Lung microvascular endothelial cell (primary cell): ENCODE data around the gene OR2D3. TPM values are rescaled to one million over a fixed set of nuclear protein-coding genes. Genes with fewer than 3 reads are reported as not detected.
"Not testable (repeated sequence)": the region's sequence is repeated elsewhere in the genome, so short reads cannot be mapped to it uniquely, and the experiment has no call there.

ENCODE experiments used
- DNase-seq, 2 donors: peaks; one replicate each; pipeline versions ENCODE4 v3.0.0 to v3.0.0-alpha.2; 2010; ENCODE audit warnings: low read depth in 2 of 2
- total RNA-seq: library from RNA; depleted of rRNA; stranded (reverse); fragments of >200 nt; gene quantifications from 2 replicates; pipeline ENCODE4 v1.2.1, GENCODE V29; 2014

Gene OR2D3
- total RNA-seq, 1 donor from 2014 or later = not detected

DNA sequence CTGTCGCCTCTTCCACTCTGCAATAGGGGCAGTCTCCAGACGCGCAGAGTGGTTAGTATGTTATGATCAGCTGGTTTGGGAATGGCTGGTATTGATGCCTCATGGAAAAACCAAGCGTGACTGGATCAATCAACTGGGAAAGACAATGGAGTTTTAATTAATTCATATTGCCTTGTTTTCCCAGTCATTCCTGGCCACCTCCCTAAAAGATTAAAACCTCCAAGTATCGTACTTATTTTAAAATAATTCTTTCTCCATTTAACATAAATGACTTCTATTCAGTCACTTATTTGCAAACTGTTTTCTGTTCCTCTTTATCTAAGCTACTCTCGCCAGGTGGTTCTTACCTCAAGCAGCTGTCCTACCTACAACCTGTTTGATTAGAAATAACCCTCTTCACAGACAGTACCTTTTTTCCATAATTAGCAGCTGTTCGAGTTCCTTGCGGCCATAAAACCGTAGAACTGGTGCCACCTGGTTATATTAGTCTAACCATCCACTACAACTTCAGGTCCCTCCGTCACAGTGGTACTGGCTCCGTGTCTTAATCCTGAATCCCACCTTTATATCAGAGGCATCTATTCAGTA is 6.3 kb downstream of the OR2D3 start:
- no peak for DNase-seq

DNA sequence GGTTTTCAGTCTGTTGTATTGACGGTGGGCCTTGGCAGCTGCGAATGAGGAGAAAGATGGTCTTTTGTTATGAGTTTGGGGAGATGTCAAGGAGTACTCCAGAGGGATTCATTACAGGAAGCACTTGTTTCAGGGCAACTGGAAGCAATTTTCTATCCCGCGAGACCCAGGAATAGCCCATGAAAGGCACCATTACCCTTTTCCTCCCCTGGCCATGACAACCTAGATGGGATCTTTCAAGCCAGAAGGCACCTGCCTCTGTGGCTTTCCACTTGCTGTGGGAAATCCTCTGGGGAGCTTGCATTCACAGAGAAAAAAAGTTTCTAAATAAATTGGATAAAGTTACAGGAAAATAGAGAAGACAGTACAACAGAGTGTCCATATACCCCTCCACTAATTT is 8.1 kb downstream of the OR2D3 start:
- DNase-seq = no peak

DNA sequence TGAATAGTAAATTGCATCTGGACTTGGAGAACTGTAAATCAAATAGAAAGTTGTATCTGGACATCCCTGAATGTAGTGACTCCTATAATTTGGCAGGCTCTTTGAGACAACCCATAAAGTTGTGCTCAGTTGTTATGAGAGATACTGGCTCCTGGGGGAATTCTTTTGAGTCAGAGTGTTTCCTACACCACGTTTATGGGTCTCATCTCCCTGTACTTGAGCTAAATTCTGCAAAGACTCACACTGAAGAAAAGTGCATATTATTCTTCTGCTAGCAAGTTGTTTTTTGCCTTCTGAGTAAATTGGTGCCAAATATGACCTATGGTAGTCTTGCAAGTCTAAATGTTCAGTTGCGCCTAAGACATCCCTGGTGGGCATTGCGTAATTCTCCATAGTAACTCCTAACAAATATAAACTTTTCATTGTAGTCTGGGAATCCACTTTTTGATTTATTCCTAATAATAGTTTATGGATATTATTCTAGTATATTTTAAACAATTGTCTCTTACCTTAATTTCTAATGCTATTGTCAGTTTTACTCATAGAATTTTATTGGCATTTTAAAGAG is 10.4 kb downstream of the OR2D3 start:
- DNase-seq = no peak

DNA sequence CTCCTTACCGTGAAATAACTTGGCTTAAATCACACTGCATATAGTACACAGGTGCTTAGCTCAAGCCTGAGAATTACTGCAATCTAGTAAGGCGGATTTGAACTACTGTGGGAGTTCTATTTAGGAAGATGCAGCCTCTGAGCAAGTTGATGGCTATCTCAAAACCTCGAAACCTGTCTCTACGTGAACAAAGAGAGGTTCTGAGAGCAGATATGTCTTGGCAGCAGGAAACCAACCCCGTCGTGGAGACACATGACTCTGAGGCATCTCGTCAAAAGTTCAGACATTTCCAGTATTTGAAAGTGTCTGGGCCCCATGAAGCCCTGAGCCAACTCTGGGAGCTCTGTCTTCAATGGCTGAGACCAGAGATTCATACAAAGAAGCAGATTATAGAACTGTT is 11.3 kb downstream of the OR2D3 start:
- DNase-seq = no peak

DNA sequence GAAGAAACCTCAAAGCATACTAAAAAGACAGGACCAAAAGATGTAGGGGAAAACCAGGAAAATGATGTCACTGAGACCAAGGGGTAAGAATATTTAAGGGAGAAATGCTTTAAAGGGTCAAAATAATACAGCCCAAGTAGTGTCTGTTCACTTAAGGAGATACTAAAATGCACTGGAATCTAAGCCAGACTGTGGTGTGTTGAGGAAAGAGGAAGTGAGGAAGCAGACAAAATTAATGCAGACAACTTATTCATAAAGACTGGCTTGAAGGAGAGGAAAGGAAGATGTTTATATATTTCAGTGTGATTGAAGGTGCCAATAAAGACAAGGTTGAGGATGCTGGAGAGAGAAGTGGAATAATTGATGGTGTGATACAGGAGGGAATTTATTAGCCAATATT is 21.2 kb downstream of the OR2D3 start:
- no peak for DNase-seq

DNA sequence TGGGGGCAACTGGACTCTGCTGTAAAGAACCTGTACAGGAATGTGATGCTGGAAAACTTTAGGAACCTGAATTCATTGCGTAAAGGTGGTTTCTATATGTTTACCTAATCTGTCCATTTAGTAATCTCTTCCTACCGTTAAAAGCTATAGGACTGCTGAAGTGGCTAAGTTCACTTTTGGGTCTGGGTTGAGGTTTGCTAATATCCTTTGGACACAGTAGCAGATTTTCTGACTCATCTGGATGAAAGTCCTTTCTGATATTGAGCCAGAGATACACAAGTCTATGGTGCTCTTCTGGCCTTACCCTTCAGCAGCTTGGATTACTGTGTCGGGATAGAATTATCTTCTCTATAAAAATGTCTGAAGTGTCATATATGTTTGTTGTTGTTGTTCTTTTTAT is 22.3 kb downstream of the OR2D3 start:
- DNase-seq = no peak

DNA sequence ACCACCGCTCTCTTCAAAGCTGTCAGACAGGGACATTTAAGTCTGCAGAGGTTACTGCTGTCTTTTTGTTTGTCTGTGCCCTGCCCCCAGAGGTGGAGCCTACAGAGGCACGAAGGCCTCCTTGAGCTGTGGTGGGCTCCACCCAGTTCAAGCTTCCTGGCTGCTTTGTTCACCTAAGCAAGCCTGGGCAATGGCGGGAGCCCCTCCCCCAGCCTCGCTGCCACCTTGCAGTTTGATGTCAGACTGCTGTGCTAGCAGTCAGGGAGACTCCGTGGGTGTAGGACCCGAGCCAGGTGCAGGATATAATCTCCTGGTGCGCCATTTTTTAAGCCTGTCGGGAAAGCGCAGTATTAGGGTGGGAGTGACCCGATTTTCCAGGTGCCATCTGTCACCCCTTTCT is 33.4 kb downstream of the OR2D3 start:
- DNase-seq = not testable (repeated sequence)

DNA sequence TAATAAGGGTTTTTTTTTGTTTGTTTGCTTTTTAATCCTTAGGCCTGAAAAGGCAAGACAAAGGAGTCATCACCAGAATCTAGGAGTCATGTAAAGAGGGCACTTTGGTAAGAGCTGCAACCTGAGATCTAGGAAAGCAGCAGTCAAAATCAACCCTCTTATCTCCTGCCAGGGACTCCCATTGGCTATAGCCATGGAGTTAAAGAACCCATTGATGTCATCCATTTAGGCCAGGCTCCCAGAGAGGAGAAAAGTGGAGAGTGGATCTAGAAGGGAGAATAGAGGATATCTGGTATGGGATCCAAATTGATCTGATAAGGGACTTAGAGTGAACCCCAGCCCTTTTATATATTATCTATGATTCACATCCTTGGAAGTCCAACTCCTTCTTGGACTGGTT is 41.3 kb downstream of the OR2D3 start:
- DNase-seq = no peak

DNA sequence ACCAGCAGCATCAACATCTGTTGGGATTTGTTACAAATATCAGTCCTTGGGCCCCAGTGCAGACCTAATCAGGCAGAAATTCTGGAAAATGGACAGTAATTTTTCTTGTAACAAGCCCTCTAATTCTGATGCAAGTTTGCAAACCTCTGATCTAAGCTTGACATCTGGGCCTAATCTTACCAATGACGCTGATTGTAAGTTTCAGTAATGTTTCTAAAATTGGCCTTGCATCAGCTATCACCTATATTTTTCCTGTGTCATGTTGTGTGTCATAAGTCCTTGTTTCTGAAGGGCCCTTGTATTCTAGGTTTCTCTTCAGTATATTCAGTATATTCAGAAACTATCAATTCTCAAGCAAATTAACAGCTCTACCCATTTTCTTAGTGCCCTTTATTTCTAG is 41.9 kb downstream of the OR2D3 start:
- no peak for DNase-seq

DNA sequence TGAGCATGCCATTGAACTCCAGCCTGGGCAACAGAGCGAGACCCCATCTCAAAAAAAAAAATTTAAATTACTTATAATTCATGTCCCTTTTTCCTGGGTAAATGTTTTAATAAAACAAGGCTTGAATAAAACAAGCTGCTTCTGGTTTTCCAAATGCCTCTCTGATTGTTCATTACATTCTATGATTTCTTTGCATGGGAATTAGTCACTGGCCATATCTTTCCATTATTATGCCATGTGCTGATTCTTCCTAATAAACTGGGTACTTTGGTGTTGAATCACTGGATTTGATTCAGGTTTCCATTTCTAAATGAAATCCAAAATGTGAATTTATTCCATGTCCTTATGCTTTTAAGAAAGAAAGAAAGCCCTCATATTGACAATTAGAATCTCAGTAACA is 48.0 kb downstream of the OR2D3 start:
- no peak for DNase-seq

DNA sequence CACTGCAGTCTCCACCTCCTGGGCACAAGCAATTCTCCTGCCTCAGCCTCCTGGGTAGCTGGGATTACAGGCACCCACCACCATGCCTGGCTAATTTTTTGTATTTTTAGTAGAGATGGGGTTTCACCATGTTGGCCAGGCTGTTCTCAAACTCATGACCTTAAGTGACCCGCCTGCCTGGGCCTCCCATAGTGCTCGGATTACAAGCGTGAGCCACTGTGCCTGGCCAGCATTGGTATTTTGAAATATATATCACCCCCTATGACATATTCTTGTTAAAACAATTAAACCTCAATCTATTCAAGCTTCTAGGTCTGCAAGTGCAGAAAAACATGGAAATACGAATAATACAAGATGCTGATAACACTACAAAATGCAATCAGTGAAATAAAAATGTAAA is 49.1 kb downstream of the OR2D3 start:
- DNase-seq = not testable (repeated sequence)

Other genes starting within 250 kb of the OR2D3 start
- gene MRPL17, start 237.7 kb upstream of the OR2D3 start, total RNA-seq = 44.7 and 47.4 TPM in 2 replicates
- under 0.01 and 0.20 TPM in 2 replicates for gene OR2AG2, start 149.0 kb upstream of the OR2D3 start, total RNA-seq
- not detected in 2 replicates for gene OR2AG1, start 138.0 kb upstream of the OR2D3 start, total RNA-seq
- gene OR6A2, start 121.3 kb upstream of the OR2D3 start, total RNA-seq = under 0.01 TPM in 2 replicates
- not detected in 2 replicates for gene OR10A5, start 75.3 kb upstream of the OR2D3 start, total RNA-seq
- not detected in 2 replicates for gene OR10A2, start 57.9 kb upstream of the OR2D3 start, total RNA-seq
- not detected in 2 replicates for gene OR10A4, start 44.4 kb upstream of the OR2D3 start, total RNA-seq
- under 0.01 TPM in 1 of 2 replicates, not detected in the other for gene OR2D2, start 28.5 kb upstream of the OR2D3 start, total RNA-seq
- 0.79 and 2.0 TPM in 2 replicates for gene ZNF215, start 5.4 kb downstream of the OR2D3 start, total RNA-seq
- gene ZNF214, start 99.3 kb downstream of the OR2D3 start, total RNA-seq = 0.20 and 0.65 TPM in 2 replicates
- gene NLRP14, start 99.5 kb downstream of the OR2D3 start, total RNA-seq = under 0.01 TPM in 1 of 2 replicates, not detected in the other
- gene RBMXL2, start 168.0 kb downstream of the OR2D3 start, total RNA-seq = not detected in 2 replicates